ENCODE results near the gene ELAVL4.

ELAVL4 gene

DNA sequence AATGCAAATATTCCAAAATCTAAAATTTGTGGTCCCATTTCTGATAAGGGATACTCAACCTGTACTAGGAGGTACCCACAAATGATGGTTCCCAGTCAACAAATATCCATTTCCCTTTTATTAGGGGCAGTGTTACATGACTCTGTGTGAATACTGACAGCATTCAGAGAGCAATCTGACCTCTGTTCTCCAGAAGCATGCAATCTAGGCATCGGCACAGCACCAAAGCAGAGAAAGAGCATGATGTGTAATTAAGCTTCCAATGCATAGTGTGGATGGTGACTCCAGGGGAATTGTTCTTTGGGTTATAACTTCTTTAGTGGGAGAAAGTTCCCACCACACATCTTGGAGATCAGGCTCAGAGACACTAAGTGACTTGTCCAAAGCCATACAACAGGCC is 71.6 kb downstream of the ELAVL4 start:
- DNase-seq: no peak

DNA sequence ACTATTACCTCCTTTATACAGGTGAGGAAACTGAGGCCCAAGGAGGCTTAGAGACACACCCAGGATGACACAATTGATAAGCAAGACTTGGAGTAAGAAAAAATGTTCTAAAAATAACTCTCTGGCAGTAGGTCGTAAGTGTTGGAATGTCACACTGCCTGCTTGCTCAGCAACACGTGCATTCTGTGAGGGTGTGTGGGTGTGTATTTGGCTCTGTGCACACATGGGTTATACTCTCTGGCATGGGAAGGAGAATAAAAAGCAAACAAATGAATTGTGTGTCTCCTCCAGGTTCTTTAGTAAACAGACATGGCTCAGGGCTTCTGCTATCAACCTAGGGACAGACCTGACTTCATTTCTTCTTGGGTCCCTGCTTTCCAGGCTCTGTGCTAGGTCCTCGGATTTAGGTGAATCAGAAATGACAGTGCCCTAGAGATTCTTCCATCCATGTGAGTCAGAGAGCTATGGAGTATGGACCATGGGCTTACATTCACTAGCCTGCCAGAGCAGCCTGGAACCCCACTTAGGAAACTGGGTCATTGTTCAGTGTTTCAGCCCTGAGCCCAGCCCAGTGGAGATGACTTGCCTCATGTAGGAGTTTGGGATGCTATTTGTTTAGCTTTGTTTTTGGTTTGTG is 72.4 kb downstream of the ELAVL4 start:
- DNase-seq: no peak

DNA sequence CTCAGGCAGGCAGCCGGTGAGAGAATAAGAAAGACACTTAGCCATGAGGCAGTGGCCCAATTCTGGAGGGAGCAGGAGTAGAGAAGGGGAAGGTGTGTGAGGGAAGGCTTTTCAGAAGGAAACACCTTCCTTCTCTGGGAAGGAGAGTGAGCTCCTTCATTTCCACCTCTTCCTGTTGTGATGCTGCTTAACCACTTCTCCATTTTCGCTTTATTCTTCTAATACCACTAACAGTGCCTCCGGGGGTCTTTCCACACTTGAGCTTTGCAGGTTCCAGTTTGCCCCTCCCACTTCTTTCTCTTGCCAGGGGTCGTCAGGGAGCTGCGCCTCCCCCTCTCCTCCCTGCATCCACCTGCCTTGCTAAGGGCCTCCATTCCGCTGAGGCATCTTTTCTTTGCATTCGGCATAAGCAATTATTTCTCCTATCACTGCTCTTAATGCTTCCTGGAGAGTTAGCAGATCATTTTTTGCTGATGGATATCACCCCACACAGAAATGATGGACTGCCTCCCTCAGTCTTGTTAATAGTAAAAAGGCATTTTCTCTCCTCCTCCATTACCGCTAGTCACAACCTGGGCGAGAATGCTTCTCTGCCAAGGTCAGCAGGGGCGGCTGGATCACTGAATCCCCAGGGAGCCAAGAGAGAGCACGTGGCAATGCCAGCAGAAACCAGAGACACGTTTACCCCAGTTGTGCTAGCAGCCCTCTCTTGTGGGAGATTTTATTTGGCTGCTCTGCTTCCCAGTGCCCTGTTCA is 74.8 kb downstream of the ELAVL4 start:
- no peak for DNase-seq

DNA sequence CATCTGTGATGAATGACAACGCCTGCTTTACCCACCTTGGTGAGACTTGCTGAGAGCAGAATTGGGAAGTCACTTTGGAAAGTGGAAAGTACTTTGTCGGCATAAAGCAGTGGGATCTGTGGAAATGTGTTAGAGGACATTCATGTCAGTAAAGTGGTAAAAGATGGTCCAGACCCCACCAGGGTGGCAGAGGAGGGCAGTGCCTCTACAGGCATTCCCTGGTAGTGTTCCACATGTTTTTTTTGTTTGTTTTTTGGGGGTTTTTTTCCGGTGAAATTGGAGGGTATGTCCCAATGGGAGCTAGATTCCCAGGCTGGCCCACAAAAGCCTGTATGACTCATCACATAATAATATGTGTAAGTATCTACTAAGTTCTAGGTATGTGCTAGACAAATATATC is 80.6 kb downstream of the ELAVL4 start:
- no peak for DNase-seq

DNA sequence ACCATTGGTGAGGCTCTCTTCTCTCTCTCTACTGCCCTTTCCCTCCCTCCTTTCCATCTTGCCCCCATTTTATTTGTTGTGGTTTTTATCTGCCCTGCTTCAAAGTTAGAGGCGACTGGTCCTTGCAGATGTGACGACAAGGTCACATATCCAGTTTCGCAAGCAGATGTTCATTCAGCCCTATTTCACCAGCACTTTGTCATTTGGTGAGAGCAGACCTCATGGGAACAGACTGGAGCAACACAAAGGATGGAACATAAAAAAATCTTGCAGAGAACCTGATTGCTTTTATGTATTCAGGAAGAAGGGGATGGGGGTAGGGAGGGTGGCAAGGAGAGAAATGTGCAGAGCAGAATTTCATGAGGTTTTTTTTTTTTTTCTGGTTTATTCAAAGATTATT is 84.3 kb downstream of the ELAVL4 start:
- DNase-seq: no peak

DNA sequence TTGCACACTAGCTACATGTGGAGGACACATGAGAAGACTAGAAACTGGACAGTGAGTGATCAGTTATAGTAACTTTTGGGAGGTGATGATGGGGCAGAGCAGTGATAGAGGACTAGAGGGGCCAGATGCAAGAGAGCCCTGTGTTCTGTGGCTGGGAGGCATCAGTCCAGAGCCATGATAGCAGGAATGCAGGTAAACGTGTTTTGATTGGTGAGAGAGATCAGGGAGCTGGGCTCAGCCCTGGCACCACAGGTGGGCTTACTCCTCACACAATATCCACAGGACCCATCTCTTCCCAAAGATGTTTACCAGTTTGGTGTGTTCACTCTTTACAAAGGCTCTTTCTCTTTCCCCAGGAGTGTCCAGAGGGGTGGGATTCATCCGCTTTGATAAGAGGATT is 86.5 kb downstream of the ELAVL4 start:
- no peak for DNase-seq

DNA sequence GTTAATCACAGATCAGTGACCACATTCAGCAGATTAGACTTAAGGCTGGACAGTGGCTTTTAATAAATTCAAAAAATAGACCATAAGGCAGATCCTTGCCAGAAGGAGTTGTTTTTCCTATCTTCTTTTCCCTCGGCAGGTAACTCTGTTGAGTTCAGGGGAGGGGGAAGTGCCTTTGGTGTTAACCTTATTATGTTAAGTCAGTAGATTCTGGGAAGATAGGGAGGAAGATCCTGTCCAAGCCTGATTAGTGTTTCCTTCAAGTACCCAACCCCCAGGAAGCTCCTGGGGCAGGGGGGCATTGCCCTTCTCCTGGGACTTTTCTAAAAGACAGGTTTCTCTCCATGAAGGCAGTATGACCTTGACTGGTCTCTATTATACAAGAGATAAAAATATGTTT is 87.4 kb downstream of the ELAVL4 start:
- DNase-seq: no peak

DNA sequence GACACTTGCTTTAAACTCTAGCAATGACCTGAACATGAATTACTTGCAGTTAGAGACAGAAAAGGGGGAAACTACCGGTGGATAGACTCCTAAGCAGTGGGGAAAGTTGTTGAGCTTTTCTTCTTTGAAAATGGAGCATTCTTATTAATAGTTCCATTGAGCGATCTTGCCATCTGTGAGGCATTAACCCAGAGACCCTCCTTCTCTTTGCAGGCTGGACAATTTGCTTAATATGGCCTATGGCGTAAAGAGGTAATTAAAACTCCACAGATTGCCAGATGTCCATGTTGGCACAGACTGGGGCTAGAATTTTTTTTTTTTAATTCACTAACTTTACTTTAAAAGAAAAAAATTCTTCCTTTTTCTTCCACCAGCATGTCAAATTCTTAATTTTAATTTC is 88.5 kb downstream of the ELAVL4 start:
- no peak for DNase-seq

DNA sequence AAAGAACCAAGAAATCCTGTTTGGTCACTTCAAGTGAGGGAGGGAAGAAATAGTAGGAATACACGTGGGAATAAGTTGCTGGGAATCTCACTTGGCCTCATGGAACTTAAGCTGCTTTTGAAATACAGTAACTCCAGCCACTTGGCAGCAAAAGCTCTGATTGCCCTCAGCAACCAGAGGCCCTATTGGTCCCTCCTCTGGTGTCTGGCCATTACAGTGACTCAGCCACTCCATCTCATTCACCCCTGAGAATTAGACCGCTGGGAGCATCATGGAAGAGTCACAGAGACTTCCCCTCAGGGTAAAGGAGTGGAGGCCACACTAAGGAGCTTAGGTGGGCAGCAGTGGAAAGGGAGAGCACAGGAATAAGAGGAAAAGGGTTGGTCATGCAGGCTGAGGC is 99.6 kb downstream of the ELAVL4 start:
- no peak for DNase-seq

DNA sequence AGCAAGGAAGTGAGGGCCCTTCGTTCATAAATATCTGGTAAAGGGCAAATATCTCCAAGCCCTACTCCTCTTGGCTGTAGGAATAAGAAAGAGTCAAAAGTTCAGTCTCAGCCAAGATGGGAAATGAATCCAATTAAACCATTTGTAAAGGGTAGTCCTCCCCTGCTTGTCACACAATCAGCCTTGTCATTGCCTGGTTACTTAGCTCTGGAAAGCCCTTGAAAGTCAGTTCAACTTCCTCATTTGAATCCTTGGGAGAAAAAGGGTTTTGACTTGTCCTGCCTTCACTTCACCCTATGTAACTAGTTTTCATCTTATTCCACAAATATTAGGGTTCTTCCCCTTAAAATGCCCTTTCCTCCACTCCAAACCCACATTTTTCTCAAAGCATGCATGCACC is 100.0 kb downstream of the ELAVL4 start:
- no peak for DNase-seq

DNA sequence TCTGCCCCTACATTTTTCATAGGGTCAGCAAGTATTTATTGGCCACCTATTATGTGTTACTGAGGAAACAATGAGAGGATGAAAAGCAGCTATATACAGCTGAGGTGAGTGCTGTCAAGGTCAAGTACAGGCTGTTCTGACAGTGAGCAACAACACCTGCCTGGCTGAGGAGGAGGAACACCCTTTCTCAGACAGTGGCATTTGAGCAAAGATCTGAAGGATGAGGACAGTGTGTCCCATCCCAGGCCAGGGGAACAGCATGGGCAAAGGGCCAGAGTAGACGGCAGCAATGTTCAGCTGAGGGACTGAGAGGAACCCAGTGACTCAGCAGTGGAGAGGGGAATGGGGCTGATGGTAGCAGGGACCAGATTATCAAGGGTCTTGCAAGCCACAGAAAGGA is 101.0 kb downstream of the ELAVL4 start:
- no peak for DNase-seq

DNA sequence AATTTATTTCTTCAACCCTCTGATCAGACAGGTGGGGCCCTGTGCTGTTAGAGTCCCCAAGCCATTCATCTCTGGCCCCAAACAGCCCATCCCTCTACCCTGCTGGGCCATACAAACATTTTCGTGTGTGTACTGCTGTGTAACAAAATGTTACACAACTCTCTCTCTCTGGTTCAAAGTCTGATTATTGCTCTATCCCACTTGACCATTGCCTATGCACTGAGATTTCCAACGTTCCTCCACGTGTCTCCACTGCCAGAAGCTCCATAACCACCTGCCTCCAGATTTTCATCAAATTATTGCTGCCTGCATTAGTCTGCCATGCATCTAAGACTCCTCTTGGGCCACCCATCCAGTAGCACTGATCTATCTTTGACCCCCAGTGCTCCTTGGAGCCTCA is 104.8 kb downstream of the ELAVL4 start:
- DNase-seq: no peak

DNA sequence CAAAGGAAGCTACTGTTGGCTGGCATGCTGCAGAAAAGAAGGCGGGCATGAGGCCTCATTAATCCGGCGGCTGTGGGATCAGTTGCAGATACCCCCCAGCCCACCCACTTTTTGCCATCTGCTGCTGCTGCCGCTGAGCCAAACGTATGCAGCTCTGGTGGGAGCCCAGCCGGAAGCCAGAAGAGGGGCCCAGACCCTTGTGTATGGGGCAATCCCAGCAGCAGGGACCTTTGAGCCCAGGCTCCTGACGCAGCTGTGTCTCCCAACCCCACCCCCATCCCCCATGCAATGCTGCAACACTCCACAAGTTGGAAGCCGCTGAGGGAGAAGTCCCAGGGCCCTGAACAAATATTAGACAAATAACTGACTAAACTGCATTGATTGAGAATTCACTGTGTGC is 106.0 kb downstream of the ELAVL4 start:
- DNase-seq: no peak

DNA sequence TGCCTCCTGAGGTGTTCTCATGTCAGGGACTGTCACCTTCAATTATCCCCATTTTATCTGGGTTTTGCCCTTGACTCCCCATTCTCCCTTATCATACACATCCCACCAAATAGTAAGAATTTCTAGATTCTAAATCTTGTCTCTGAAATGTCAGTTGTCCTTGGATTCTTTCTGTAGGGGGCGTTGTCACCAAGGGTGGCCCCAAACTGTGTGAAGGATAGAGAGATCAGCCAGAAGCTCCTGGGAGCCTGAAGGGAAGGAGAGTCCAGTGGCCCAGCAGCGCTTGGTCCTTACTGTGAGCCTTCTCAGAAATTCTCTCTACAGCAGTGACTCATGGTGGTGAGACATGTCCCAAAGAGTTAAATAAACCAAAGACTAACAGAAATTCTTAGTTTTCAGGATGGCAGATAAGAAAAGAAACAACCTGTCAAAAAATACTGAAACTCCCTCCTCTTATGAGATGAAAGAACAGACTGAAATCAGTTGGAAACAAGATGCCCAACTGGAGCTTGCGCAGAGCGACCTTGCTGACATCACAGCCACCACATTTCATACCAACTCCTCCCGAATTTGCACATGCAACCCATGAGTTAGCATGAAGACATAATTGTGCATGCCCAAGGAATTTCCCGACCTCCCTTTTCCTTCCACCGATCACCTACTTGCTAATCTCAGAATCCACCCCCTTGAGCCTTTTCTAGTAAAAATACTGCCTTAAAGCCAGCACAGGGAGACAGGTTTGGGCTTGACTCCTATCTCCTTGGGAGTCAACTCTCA is 109.8 kb downstream of the ELAVL4 start:
- no peak for DNase-seq

DNA sequence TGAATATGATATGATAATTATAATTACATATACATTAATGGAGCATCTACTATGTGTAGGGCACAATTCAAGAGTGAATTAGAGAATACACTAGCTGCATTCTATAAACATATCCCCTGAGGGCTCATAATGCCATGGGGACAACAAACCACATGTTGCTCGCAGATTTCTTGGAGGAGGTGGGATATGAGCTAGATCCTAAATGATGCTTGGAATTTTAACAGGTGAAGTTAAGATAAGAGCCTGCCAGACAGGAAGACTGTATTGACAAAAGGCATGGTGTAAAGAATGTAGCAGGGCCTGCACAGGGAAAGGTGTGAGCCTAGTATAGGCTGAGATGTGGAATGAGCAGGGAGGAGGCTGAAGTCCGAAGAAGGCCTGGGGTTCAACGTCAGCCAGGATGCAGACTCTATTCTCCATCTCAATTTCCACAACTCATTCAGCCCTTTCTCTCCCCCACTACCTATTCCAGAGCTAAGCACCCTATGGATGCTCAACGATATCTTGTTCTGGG is 120.2 kb downstream of the ELAVL4 start:
- no peak for DNase-seq

DNA sequence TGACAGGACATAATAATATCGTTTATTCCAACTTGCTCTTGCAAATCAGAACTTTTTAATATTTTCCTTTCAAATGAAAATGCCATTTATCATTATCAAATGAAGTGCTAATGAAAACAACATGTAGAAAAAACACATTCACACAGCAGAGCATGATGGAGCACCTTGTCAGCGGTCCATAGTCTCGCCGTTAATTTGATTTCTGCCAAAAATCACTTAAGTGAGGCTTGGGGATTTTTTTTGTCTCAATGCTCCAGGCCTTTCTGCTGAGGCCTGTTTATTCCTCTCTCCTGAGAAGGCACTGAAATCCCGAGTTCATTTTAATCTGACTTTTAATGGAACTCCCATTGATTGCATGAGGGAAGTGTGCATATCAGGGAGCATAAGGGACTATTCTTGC is 122.5 kb downstream of the ELAVL4 start:
- no peak for DNase-seq

DNA sequence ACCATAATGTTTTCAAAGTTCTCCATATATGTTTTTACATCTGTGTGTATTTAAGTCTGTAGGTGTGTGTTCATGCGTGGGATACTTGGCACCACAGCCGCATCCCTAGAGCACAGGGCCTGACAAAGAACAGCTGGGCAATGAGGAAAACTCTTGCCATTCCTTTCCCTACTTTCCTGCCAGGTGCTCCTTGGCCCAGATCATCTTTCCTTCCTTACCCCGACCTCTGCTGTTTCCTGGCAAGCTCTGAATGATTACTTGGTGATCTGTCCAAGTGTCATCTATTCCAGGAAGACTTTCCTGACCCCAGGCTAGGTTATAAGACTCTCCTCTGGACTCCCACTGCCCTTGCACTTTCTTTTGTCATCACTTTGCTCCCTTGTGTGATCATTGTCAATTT is 123.6 kb downstream of the ELAVL4 start:
- DNase-seq: no peak

DNA sequence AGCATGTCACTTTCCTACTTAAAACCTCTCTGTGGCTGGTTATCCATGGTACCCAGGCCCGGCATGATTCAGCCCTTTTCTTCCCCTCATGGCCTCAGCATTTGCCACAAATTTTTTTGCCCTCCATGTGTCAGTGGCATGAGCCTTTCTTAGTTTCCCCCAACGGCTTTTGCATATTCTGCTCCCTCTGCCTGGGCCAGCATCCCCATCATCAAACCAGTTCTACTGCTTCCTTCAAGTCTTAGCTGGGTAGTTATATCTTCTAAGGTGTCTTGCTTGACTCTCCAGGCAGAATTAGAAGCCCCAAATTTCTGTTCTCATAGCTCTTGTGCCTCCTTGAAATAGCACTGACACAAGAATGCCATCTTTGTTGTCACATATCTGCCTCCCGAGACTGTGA is 127.9 kb downstream of the ELAVL4 start:
- no peak for DNase-seq

DNA sequence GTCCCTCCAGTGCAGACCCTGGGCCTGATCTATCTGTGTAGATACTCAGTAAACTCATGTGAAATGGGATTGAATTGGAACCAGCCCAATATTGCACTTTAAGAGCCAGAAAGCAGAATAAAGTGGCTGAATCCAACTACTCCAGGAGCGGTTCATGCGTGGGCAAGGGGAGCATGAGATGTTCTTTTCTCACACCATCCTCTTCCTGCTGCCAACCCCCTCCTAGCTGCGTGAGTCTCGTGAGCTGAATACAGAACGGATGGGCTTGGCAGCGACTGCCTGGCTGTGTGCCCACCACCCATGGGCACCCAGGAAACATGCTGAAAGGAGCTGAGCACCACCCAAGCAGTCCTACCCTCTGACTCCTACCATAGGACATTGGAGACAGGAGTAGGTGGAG is 128.3 kb downstream of the ELAVL4 start:
- no peak for DNase-seq

DNA sequence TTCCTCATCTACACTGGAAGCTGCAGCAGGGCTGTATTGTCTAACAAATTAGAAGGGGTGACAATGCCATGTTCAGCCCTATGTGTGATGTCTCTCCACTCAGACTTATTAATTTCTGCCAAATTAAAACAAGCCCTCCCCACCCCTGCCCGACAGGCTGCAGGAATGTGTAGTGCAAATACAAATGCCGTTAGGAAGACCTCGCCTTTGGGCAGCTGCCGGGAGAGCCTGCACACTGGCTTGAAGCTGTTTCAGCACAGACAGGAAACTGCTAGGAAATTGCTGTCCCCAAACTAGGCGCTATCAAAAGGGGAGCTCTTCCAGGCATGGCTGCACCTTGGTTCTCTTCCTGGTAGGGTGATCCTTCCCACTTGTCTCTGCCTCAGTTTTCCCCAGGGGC is 135.2 kb downstream of the ELAVL4 start:
- DNase-seq: no peak

DNA sequence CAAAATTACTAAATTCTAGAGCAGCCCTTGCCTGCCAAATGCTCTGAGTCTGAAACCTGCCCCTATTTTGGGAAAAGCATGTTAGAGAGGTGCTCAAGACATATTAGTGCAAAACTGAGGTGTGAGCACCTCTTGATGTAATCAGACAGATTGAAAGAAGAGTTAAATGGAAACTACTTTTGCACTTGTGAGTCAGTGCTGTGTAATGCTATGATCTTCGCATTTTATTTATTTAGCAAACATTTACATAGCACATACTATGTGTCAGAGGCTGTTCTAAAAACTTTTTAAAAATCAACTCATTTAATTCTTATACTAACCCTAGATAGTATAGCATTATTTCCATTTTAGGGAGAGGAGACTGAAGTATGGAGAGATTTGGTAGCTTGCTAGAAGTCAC is 138.1 kb downstream of the ELAVL4 start:
- no peak for DNase-seq

DNA sequence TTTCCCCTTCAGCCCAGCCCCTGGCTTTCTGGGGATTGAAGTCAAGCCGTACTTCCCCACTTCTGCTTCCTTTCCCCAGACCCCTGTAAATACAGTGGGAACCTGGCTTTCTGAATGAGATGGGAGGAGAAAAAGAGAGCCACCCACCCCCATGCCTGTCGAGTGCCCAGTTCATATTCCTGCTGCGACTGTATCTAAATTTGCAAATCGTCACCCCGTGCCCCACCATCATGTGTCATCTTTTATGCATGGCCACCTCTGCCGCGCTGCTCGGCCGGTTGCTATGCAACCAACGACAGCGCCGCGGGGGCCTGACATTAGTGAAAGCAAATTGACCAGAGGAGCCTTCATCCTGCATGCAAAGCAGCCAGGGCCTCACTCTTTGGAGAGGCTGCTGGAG is 143.0 kb downstream of the ELAVL4 start:
- DNase-seq: no peak

DNA sequence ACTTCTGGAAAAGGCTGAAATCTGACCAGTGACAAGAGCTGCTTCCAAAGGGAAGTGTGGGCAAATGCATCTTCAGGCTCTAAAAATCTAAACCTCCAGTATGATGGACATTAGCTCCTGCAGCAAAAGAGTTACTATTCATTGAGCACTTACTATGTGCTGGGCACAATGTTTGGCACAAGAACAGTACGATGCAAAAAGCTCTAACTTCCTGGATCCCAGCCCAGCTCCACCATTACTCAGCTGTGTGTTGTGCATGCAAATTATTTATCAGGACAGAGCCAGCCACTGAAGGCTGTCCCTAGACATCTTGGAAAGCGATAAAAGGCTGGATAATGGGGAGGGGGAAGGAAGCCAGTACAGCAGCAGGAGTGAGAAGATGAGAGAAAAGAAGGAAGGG is 143.5 kb downstream of the ELAVL4 start:
- DNase-seq: no peak

All from activated CD8-positive, alpha-beta memory T cell treated with anti-CD3 and anti-CD28 coated beads, Interleukin-2, amount 50 U/mL, for 4 hours (primary cell).